HG03565 (cell line): Measurements from ENCODE around the gene ZBTB7C.

Experiments
- ATAC-seq: cut with Tn5 transposase; IDR thresholded peaks from one replicate; pipeline ENCODE4 v1.9.1; 2021; ENCODE audit warnings: mild to moderate bottlenecking, moderate library complexity; ENCODE audit not compliant: unreplicated experiment

The ZBTB7C gene

DNA sequence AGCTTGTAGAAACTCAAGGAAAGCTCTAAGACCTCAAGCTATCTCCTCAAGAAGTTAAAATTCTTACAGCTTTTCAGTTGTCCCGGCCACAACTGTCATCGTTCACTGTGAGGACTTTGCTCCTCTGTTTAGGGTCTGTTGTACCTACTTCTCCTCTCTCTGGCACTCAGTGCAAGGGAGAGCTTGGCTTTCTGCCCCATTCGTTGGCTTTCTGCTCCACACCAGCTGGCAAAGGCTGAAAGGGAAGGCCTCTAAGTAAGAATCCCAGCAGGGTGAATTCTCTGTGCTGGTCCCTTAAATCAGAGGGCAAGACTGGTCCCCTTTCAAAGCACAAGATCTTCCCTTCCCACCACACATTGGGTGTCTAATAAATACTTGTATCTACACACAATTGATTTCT, 17.3 kb downstream of the ZBTB7C start:
- ATAC-seq: no peak

- no peak for ATAC-seq
These were observed 18.5 kb downstream of the ZBTB7C start for GRCh38 chr18:48390641-48391040.

GRCh38 chr18:48388478-48388877, 20.7 kb downstream of the ZBTB7C start:
- no peak for ATAC-seq

- ATAC-seq: no peak
These were observed 21.9 kb downstream of the ZBTB7C start for GRCh38 chr18:48387300-48387699.

DNA sequence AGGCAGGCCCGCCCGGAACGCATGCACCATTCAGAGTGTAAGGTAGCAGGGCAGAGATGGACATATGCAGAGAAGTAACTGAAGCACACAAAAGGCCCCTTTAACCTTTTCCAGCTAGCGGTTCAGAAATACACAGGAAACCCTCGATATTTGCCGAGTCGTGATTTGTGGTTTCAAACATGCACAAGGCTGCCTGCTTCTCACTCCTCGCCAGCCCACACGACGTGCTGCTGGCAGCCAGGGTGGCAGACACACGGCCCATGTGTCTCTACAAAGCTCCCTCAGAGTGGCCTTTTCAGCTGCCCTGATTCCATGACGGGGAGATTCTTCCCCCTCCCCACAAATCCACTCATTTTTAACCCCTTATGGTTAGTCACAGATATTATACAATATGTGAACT, 23.6 kb downstream of the ZBTB7C start:
- ATAC-seq: no peak

DNA sequence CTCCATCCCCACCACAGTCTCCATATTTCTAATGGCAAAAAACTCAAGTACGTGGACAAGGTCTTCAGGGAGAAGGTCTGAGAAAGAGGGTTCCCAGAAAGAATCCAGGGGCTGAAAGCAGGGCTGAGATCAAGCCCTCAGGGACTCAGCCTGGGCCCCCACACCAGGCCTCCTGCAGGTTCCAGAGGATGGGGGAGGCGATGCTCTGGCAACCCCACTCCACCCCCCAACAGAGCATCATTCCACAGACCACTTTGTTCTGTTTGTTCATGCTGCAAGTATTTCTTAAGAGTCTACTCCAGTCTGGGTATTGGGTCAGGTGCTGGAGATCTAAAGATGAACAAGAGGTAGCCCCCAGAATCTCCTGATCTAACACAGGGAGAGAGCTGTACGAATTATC, 32.2 kb downstream of the ZBTB7C start:
- ATAC-seq: no peak

DNA sequence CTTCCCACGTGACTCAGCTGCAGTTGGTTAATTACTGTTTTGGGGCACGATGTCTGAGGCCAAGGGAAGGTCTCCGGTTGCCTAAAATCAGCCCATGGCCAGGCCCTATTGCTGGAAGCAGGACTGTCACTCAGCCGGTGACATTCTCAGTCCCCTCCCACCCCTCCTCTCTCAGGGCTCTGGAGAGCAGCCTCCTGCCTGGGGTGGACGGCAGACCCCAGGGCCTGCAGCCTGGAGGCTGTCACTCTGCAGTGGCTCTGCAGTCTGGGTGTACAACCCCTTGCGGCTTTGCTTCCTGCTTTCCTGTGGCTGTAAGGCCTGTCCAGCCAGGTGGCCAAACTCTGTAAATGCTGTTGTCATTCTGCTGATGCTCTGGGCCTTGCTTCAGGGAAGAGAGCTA, 32.8 kb downstream of the ZBTB7C start:
- ATAC-seq: no peak

DNA sequence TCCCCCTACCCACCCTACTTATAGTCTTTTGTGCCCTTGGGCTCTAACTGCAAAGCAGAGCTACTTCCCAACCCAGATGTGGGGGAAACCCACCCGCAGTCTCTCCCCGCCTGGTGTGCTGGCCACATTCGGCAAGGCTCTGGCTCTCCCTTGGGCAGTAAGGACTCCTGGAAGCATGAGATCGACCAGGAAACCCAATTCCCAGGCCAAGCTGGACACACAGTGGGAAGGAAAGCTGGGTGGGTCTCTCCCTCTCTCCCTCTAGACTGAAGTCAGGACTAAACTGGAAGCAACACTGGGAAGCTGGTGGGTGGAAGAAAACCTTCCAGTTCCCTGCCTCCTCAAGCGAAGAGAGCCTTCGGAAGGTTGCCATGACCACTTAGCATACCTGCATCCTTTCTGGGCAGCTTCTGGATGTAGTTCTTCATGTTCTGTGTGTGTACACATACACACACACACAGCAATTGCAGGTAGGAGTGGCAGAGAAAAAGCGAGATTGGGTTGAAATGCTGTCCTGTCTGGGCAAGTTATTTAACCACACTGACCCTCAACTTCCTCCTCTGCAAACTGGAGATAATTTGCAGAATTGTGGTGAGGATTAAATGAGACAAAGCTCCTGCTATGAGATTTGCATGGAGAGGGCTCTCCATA, 33.9 kb downstream of the ZBTB7C start:
- no peak for ATAC-seq

DNA sequence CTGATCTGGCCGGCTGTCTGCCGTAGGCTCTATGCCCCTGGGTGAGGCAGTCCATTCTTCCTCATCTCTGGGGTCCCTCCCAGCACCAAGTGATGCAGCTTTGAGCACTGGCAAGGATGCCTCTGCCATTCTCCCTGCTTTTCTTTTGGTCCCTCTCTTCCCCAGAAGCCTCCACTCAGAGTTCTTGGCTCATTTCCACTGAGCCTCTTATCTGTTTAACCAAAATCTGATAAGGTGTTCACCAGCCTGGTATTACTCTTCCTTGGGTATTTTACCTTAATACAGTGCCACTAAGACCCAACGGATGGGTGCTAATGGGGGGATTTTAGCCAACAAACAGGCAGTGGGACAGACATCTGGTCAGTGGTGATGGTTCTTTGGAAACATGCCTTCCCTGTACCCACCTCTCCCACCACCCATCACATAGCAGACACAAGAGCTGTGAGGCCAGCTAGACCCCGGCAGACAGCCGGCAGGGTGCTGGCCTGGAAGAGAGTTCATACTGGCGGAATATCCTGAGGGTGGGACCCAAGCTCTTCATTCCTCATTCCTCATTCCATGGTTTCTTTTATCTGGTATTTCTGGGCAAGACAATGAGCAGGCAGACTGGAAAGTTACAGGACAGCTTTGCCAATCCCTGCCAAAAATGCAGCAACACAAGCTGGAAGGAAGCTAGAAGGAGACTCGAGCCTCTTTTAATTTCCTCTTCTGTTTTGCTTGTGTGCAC, 34.6 kb downstream of the ZBTB7C start:
- ATAC-seq: no peak

GRCh38 chr18:48371854-48372602, 37.2 kb downstream of the ZBTB7C start:
- no peak for ATAC-seq

DNA sequence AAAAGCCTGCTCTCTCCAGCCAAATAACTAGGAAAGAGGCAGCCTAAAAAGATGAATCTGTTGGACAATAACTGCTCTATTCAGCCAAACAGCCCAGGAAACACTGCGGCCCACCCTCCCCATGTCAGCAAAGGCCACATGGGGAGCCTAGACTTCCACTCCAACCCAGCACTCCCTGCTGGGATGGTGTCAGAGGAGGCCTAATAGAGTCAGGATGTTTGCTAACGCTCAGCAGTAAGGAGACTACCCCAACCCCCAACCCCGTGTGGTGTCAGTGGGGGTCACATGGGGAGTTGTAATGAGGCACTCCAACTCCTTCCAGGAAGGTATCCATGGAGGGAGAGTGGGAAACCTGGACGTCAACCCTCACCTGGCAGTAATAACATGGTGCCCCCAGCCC, 41.6 kb downstream of the ZBTB7C start:
- no peak for ATAC-seq

- ATAC-seq: no peak
These were observed 43.2 kb downstream of the ZBTB7C start for GRCh38 chr18:48365965-48366364.

DNA sequence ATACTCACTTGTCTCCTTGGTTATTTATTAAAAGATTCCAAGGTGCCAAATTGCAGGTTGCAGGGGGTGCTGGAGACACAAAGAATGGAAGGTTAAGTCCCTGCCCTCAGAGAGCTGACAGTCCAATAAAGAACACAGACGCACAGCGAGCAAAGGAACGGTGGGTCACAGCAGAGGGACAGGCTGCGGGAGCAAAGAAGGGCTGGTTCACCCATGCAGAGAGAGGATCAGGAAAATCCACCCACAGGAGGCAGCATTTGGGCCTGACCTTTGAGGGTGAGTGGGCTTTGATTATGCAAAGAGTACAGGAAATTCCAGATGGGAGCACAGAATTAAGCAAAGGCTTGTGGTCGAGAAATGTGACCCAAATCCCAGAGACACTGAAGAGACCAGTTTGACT, 45.0 kb downstream of the ZBTB7C start:
- no peak for ATAC-seq

DNA sequence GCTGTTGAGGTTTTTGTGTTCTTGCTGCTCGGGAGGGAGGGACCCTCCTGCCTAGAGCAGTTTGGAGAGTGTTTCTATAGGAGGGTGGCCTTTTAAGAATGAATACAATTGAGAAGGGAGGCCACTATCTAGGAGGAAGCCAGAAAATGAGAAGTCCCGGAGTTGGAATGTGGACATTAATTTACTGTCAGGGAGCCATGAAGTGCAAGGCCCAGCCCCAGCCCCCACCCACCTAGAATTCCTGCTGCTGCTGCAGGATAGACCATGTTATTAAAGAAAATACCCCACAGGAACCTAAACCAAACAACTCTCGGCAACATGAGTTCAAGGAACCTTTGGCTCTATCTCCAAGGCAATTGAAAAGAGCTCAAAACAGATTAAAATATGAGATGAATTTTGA, 46.0 kb downstream of the ZBTB7C start:
- no peak for ATAC-seq

- no peak for ATAC-seq
These were observed 47.4 kb downstream of the ZBTB7C start for GRCh38 chr18:48361801-48362200.

DNA sequence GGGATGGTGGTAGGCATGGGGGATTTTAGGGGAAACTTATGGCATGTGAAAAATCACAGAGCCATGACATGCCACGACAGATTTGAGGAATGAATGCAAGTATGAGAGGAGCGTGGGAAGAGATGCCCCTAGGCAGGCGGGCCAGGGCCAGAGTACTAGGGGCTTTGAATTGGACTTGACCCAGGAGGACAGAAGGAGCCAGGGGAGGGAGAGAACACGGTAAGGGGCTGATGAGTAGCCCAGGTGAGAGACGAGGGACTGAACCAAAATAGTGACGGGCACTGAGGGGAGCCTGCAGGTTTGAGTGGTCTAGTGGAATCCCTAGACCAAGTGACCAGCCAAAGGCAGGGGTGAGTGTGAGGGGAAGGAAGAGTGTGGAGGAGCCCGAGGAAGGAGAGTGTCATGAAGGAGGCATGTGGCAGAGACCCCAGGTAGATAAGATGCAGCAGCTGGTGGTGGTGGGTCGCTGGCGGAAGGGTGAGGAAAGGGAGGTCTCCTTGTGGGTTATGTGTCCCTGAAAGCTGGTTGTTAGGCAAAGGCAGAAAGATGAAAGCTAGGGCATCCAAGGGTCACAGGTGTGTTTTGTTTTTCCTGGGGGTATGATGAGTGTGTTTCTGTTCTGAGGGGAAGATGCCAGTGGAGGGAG, 48.7 kb downstream of the ZBTB7C start:
- ATAC-seq: no peak

DNA sequence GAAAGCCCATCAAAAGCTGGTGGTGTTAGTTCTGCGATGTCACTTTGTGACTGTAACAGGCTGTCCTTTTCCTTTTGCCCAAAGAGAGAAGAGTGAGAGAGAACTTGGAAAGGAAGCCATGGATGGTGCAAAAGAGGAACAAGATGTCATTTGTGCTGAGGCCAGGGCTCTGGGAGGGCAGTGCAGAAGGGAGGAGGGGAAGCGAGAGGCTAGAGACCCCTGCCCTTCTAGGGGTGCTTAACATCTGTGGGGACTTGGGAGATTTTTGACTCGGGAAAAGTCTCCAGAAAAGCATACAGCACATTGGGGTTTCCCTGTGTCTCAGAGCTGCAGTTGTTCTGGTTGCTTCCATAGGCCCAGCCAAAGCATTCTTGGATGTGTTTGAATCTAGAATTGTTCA, 49.6 kb downstream of the ZBTB7C start:
- no peak for ATAC-seq

GRCh38 chr18:48358868-48359267, 50.3 kb downstream of the ZBTB7C start:
- ATAC-seq: no peak

GRCh38 chr18:48356909-48357631, 52.1 kb downstream of the ZBTB7C start:
- ATAC-seq: no peak

- ATAC-seq: no peak
These were observed 52.9 kb downstream of the ZBTB7C start for GRCh38 chr18:48356151-48356745.
